Measurements from ENCODE around the gene SGPP1.
"Not testable (repeated sequence)": the region's sequence is repeated elsewhere in the genome, so short reads cannot be mapped to it uniquely, and the experiment has no call there.

The SGPP1 gene

GRCh38 chr14:63709589-63709988, 18.3 kb downstream of the SGPP1 start:
- DNase-seq: peak; percentile 38 to 57
- TF ChIP-seq POLR2A (IDR thresholded peaks at IDR 0.05; ENCODE audit: low read length) (peak; percentile 12), GATA1 (IDR thresholded peaks at IDR 0.05; ENCODE audit: low read depth, low read length) (no peak)

DNA sequence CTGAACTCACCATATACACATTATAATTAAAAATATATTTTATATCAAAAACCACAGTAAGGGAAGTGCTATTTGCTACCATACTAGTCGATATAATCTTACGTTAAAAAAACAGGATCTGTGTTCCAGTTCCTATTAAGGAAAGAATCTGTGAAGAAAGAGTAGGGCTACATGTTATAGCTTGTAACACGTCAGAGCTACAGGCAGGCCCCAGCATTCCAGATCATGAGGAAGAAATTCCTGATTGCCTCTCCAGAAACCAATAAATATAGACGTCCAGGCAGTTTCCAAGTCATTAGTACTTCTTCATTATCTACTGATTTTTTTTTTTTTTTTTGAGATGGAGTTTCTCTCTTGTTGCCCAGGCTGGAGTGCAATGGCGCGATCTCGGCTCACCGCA, 20.6 kb downstream of the SGPP1 start:
- no peak for DNase-seq
- no peak for TF ChIP-seq GATA1 (IDR thresholded peaks at IDR 0.05; ENCODE audit: low read depth, low read length)
- no peak for TF ChIP-seq POLR2A (IDR thresholded peaks at IDR 0.05; ENCODE audit: low read length)

DNA sequence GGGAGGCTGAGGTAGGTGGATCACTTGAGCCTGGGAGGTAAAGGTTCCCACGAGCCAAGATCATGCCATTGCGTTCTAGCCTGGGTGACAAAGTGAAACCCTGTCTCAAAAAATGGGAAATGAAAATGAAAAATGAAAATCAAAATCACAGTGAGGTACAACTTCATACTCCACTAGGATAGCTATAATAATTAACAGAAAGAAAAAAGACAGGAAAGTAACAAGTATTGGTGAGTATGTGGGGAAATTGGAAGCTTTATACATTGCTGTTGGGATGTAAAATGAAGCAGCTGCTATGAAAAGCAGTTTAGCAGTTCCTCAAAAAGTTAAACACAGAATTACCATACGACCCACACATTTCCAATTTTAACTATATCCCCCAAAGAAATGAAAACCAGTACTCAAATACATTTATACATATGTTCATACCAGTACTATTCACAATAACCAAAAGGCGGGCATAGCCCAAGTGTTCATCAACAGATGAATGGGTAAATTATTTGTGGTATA, 22.2 kb downstream of the SGPP1 start:
- TF ChIP-seq POLR2A (IDR thresholded peaks at IDR 0.05; ENCODE audit: low read length) (no peak), GATA1 (IDR thresholded peaks at IDR 0.05; ENCODE audit: low read depth, low read length) (no peak)
- no peak for DNase-seq

- DNase-seq: not testable (repeated sequence)
Observed at GRCh38 chr14:63702530-63702929, 25.3 kb downstream of the SGPP1 start.

DNA sequence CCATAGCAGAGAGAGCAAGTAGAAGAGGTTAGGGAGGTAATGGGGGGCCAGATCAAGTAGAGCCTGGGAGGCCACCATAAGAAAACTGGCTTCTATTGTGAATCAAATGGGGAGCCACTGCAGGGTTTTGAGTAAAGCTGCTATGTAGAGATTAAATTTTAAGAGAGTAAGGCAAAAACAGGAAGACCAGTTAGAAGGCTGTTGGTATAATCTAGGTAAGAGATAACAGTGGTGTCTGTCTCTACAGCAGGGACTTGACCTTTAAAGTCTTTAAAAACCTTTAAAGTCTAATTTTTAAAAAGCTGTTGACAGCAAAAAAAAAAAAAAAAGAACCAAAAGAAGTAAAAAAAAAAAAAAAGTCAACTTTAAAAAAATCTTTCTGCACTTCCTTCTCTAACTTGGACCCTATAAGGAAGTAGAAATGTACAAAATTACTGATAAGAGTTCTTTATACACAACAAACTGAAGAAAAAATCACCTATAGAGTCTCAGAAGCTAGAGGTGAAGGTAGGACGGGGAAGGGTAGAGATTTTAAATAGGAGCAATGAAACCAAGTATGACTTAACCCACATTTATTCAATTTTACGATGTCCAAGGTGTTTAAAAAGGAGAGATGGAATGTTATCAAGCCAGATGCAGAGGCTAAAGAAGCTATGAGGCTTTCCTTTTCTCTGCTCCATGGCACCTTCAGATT, 26.1 kb downstream of the SGPP1 start:
- TF ChIP-seq GATA1 (IDR thresholded peaks at IDR 0.05; ENCODE audit: low read depth, low read length): no peak
- peak; percentile 65 to 82 for DNase-seq

DNA sequence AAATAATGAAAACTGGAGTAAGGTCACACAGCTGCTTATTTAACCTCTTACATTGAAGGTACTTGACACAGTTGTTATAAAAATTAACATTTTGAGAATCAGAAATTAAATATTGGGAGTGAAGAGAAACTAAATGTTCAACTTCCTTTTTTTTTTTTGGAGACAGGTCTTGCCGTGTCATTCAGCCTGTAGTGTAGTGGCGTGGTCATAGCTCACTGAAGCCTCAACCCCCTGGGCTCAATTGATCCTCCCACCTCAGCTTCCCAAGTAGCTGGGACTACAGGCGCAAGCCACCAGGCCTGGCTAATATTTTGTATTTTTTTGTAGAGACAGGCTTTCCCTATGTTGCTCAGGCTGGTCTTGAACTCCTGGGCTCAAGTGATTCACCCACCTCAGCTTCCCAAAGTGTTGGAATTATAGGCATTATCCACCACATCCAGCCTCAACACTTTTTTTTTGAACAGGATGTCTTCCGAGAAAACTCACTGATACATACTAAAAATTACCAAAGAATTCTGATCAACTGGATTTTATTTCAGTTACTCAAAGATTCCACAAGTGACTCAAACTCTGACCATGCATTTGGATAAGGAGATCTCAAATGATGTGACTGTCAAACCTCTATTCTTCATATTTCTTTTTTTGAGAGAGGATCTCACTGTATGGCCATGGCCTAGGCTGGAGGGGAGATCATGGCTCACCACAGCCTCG, 35.4 kb downstream of the SGPP1 start:
- TF ChIP-seq POLR2A (IDR thresholded peaks at IDR 0.05; ENCODE audit: low read length): no peak
- no peak for TF ChIP-seq GATA1 (IDR thresholded peaks at IDR 0.05; ENCODE audit: low read depth, low read length)

GRCh38 chr14:63689132-63689531, 38.7 kb downstream of the SGPP1 start:
- TF ChIP-seq POLR2A (IDR thresholded peaks at IDR 0.05; ENCODE audit: low read length) (no peak), GATA1 (IDR thresholded peaks at IDR 0.05; ENCODE audit: low read depth, low read length) (no peak)
- DNase-seq: no peak

More for the DNA sequence above, 35.4 kb downstream of the SGPP1 start:
- DNase-seq: peak in 1 of 2 experiments; percentile 8

GRCh38 chr14:63686926-63687325, 40.9 kb downstream of the SGPP1 start:
- no peak for DNase-seq
- TF ChIP-seq GATA1 (IDR thresholded peaks at IDR 0.05; ENCODE audit: low read depth, low read length): no peak
- TF ChIP-seq POLR2A (IDR thresholded peaks at IDR 0.05; ENCODE audit: low read length): no peak

DNA sequence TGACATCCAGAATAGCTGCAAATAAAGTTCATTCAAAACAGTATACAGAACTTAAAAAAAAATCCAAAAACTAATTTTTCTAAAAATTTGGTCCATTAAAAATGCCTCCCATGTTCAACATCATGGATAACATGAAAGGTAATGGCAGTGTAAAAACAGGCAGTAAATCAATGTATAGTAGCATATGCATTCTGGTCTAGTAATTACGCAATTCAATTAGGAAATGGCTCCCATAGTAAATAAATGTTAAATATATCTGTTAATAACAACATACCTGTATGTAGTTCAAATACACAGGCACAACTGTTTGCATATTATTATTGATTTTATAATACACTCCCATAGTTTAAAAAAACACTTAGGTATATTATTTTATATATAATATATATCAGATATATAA, 42.5 kb downstream of the SGPP1 start:
- TF ChIP-seq GATA1 (IDR thresholded peaks at IDR 0.05; ENCODE audit: low read depth, low read length) (no peak), POLR2A (IDR thresholded peaks at IDR 0.05; ENCODE audit: low read length) (no peak)
- DNase-seq: no peak

GRCh38 chr14:63682727-63683593, 44.9 kb downstream of the SGPP1 start:
- TF ChIP-seq GATA1 (IDR thresholded peaks at IDR 0.05; ENCODE audit: low read depth, low read length) (no peak), POLR2A (IDR thresholded peaks at IDR 0.05; ENCODE audit: low read length) (no peak)
- DNase-seq: no peak

DNA sequence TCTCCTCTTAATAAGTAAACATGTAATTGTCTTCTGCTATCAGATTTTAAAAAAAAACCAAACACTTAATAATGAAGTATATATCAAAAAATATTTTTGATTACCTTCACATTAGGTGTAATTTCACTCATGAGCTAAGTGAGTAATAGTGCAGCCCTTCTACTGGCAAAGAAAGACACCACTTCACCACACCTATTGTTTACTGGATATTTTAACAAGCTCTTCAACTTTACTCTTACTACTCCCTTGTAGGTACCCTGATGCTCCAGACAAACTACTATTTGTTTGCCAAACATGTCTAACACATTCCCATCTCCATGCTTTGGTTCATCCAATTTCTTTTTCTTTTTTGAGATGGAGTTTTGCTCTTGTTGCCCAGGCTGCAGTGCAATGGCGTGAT, 49.3 kb downstream of the SGPP1 start:
- no peak for DNase-seq
- no peak for TF ChIP-seq POLR2A (IDR thresholded peaks at IDR 0.05; ENCODE audit: low read length)
- no peak for TF ChIP-seq GATA1 (IDR thresholded peaks at IDR 0.05; ENCODE audit: low read depth, low read length)

DNA sequence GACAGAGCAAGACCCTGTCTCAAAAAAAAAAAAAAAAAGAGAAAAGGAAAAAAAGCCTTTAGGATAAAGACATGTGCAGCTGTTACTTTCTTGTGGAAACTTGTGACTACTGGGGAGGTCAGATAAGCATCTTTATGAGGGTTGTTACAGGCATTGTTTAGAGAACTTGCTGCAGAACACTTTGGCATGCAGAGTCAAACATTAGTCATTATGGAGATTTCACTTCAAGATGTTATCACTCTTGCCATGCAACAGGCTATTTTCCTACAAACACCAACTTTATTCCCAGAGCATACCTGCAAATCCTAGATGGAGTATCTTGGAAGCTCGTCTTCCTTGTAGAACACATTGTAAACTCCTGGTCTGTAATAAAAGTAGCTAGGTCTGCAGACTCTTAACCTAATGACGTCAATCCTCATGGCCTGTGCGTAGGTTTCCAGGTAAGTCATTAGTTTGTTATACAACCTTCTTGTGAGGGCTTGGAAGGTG, 49.9 kb downstream of the SGPP1 start:
- peak in 1 of 2 experiments; percentile 48 for DNase-seq
- TF ChIP-seq GATA1 (IDR thresholded peaks at IDR 0.05; ENCODE audit: low read depth, low read length) (no peak), POLR2A (IDR thresholded peaks at IDR 0.05; ENCODE audit: low read length) (no peak)

DNA sequence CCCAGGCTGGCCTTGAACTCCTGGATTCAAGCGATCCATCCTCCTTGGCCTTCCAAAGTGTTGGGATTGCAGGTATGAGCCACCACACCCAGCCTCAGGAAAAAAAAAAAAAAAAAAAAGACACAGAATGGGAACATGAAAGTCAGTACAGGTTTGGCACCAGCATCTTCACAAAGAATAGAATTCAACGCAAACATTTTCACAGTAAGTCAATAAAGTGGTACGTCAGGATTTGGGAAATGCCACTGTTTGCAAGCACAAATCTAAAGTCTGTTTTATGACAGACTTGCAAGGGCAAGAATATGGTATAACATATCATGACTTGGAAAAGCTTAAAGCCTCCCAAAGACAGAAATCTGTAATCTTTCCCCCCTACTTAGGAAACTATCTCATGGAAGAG, 51.2 kb downstream of the SGPP1 start:
- DNase-seq: no peak
- TF ChIP-seq POLR2A (IDR thresholded peaks at IDR 0.05; ENCODE audit: low read length): no peak

GRCh38 chr14:63673886-63674497, 53.9 kb downstream of the SGPP1 start:
- TF ChIP-seq GATA1 (IDR thresholded peaks at IDR 0.05; ENCODE audit: low read depth, low read length): no peak
- TF ChIP-seq POLR2A (IDR thresholded peaks at IDR 0.05; ENCODE audit: low read length): no peak
- no peak for DNase-seq
